Stimulated activated CD4-positive, alpha-beta T cell treated with anti-CD3 and anti-CD28 coated beads, TNF-alpha, amount 100 ng/mL, for 4 hours (primary cell): ENCODE data around the gene ZNF576.
"Not testable (repeated sequence)": the region's sequence is repeated elsewhere in the genome, so short reads cannot be mapped to it uniquely, and the experiment has no call there.

Experiments
- DNase-seq, 3 experiments: peaks; one replicate each; pipeline ENCODE4 v3.0.0-alpha.2; 2020; ENCODE audit warnings: low read depth in 3 of 3

The ZNF576 gene, protein sequence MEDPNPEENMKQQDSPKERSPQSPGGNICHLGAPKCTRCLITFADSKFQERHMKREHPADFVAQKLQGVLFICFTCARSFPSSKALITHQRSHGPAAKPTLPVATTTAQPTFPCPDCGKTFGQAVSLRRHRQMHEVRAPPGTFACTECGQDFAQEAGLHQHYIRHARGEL

DNA sequence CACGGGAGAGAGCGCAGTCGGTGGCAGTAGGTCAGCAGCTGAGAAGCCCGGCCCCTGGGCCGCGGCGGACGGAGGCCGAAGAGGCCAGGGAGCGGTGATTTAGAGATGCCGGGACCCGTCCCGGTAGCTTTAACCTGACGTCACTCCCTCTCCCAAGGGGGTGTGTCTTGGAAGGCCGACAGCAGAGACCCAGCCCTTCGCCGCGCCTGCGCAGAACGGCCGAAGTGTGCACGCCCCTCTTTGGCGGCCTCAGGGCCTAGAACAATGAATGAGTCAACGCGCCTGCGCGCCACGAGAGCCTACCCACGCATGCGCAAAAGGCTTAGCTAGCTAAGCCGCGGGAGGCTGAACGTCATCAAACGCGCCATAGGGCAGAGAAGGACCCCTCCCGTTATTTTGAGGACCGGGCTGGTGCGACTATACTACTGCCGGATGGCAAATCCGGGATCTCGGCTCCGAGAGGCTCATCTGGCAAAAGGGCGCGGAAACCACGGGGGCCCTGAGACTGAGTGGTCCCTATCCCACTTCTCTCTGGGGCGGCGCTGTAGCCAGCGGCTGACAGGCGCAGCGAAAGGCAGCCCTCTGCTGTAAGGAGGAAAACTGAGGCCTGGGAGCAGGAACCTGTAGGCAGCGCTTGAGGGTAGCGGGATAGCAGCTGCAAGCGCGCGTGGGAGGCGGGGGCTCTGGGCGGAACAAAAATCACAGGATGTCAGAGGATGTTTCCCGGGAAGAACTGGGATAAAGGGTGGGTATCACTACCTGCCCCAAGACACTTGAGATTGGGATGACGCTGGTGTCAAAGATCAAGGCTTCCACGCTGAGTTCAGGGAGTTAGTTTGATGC lies at the start of gene ZNF576, which contains the start of gene IRGQ:
ZNF576 (plus strand) TSS at position 597 of the 843 bp plus-strand sequence. CDS start 514 bp downstream, outside the sequence.
IRGQ (minus strand) TSS at position 136 of the 843 bp plus-strand sequence. CDS start 796 bp downstream, outside the sequence.
- peak; percentile 100 for DNase-seq

- not testable (repeated sequence) for DNase-seq
Observed at GRCh38 chr19:43547926-43548325, 48.5 kb upstream of the ZNF576 start.

DNA sequence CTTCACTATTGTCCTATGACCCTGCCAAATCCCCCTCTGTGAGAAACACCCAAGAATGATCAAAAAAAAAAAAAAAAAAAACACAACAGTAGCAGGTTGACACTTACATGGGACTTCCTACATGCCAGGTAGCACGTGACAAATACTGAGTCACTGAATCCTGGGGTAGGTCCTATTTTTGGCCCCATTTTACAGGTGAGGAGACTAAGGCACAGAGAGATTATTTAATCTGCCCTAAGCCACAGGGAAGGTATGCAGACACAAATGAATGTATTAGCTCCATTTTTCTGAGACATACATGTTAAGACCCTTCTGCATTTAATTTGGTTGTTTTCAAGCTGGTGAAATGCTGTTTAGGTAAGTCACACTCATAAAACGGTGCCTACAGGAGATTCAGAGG lies 47.7 kb upstream of the ZNF576 start:
- DNase-seq: no peak

DNA sequence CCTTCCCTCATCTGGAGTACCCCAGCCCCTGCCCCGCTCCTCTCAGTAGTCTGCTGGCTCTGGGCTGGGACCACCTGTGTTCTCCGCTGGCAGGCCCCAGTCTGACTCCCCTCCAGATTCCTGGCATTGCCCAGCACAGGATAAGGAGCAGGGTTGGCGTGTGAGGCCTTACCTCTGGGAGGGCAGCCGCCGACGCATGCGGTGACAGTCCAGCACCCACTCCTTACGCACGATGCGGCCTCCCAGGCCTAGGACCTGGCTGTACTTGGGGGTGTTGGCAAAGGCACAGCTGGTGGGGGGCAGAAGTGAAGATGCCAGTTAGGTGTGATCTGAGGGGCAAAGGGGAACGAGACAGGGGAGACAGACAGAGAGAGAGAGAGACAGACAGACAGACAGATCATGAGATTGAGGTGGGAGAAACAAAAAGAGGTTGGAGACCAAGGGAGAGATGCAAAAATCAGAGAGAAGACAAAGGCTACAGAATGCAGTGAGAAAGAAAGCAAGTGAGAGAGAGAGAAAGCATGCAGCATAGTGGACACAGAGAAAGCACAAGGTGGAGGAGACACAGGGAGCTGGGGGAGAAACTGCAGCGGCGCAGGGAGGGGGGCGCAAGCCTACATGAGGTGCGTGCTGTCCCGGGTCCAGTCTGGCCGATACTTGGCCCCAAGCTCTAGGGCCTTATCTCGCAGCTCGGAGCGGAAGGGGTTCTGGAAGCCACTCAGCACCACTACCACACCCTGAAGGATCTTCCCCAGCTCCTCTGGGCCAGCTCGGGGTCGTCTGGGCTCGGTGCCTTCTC lies 44.8 kb upstream of the ZNF576 start:
- no peak for DNase-seq

GRCh38 chr19:43552198-43552450 lies 44.3 kb upstream of the ZNF576 start:
- DNase-seq: no peak

DNA sequence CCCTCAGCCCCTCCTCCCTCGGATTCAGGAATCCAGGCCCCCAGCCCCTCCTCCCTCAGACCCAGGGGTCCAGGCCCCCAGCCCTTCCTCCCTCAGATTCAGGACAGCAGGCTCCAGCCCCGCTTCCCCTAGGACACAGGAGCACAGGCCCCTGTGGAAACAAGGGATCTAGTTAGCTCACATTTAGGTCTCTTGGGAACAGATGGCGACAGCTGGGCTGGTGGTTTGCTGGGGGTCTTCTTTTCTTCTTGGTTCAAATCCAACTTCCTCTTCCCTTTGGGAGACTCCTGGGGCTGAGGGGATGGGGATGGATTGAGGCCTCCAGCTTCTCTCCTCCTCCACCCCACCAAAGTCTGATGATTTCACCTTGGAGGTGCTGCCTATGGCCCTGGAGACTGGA lies 43.8 kb upstream of the ZNF576 start:
- no peak for DNase-seq

DNA sequence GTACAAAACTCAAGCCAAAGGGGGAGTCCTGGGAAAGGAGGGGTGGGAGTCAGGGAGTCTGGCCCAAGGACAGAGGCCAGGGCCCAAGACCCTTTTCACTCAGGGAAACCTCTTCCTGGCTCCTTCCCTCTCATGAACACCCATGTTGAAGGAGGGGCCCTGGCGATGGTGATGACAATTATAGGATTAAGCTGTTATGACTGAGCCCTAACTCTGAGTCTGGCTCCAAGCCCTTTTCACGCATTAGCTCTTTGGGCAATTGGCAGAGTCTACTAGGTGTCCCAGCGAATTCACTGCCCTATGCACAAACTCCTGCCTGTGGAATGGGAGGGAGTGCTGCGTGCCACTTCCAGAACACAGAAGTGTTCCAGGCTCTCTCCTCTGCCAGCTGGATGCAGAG lies 42.7 kb upstream of the ZNF576 start:
- DNase-seq: no peak

- DNase-seq: no peak
Observed at GRCh38 chr19:43554317-43554895, 42.0 kb upstream of the ZNF576 start.

DNA sequence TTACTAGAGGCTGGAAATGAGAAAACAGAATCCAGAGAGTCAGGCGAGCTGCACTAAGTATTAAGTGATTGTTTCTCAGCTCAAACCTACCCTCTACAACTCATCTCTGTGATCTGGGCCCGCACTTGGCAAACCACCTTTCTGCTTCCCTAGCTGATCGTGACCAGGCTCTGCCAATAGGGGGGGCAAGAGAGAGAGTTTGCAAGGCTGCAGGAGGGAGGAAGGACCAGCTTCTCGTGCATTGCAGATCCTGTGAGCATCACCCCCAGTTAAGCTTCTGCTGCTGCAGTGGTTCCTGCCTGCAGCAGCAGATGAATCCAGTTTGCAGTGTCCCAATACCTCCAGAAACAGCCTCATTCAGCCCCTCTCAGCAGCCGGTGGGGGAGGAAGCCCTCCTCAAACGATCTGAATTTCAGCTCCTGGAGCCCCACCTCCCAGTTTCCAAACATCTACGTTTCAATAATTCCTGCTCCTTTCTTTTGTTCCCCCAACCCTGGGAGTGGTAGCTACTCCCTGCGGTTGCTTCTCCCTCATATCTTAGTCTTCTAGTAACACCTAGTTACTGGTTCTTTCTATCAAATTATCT lies 41.1 kb upstream of the ZNF576 start:
- peak; percentile 52 to 74 (median 65) for DNase-seq

- DNase-seq: no peak
Observed at GRCh38 chr19:43560687-43561086, 35.7 kb upstream of the ZNF576 start.

DNA sequence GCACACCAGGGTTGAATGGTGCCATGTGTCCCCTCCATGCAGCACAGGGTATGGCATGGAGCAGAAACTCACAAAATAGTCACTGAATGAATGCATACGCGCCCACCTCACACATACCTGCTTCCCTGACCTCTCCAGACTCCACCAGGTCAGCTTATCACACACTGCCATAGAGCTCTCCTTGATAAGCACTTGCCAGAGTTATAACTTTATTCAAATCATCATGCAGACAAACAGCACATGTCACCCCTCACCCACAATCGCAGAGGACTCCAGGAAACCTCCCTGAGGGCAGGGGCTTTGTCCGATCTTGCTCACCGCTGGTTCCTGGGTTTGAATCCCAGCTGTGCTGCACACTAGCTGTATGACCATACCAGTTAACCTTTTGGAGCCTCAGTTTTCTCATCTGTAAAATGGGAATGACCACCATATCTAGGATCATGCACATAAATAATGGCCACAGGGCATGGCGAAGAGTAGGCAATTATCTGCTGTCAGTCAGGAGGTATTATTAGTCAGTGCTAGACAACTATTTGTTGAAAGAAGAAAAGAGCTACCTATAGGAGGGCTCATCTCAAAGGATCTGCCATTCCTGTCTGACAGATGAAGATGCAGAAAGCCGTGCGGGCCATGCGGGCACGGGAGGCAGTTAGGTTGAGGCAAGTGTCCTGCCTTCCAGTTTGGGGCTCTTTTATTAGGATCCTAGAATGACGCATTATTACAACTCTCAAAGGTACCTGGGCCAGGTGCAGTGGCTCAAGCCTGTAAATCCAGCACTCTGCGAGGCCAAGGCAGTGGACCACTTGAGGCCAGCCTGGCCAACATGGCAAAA lies 35.0 kb upstream of the ZNF576 start:
- DNase-seq: no peak

DNA sequence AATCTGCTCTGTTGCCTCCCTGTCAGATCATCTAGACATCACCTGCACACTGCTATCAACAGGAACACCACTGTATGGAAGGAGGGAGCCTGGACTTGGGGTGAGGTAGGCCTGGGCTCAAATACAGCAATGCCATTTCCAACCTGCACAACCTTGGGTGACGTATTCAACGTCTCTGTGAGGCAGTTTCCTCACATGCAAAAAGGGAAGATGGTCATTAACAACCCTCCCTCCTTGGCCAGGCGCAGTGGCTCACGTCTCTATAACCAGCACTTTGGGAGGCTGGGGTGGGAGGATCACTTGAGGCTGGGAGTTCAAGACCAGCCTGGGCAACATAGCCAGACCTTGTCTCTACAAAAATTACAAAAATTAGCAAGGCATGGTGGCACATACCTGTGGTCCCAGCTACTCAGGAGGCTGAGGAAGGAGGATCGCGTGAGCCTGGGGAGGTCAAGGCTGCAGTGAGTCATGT lies 34.1 kb upstream of the ZNF576 start:
- DNase-seq: no peak

- peak; percentile 26 to 63 (median 48) for DNase-seq
Observed at GRCh38 chr19:43562698-43563241, 33.6 kb upstream of the ZNF576 start.

DNA sequence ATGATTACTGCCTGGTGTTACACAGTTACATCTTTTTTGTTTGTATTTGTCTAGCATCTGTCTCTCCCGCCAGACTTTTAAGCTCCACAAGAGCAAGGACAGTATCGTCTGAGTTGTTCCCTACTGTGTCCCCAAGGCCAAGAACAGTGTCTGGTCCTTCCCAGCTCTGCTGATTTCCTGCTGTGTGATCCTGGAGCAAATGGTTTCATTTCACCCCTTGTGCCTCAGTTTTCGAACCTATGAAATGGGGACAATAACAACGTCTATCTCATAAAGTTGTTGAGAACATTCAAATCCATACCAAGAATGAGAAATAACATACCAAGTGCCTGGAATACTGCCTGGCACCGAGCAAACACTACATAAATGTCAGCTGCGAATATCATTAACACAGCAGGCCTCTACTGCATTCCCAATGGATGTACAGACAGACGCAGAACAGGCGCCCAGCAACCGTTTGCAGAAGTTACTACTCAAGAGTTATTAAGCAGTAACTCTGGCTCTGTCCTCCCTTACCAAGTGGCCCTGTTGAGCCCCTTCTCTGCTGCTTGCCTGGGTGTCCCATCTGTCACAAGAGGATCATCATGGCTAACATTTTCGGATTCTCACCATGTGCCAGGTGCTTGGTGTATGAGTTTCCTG lies 32.5 kb upstream of the ZNF576 start:
- no peak for DNase-seq

- no peak for DNase-seq
Observed at GRCh38 chr19:43564800-43565199, 31.6 kb upstream of the ZNF576 start.

- no peak for DNase-seq
Observed at GRCh38 chr19:43569657-43570056, 26.7 kb upstream of the ZNF576 start.

DNA sequence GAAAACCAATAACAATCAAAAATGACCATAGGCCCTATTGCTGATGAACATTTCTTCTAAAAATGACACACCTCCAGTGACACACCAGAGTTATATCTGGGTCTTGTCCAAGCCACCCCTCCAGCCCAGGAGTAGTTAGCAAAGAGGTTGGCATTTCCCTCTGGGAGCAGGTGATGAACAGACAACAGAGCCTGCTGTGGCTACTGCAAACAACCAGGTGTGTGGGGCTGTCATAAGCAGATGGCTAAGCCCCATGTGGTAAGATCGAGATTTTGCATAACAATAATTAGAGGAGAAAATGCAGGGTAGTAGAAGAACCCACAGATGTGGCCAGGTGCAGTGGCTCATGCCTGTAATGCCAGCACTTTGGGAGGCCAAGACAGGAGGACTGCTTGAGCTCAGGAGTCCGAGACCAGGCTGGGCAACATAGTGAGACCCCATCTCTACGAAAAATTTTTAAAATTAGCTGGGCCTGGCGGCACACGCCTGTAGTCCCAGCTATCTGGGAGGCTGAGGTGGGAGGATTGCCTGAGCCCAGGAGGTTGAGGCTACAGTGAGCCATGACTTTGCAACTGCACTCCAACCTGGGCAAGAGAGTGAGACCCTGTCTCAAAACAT lies 26.1 kb upstream of the ZNF576 start:
- no peak for DNase-seq

DNA sequence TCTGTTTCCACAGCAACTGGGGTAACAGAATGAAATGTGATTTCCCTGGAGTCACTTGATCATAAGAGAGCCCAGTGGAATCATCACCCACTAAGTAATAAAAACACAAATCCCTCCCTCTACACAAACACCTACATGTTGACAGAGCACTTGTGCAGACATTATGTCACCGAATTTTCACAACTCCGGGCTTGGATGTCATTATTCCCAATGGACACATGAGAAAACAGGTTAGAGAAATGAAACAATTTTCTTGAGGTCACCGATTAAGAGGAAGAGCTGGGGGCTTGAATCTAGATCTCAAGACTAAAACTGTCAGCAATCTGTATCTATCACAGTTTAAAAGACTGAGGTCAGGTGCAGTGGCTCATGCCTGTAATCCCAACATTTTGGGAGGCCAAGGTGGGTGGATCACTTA lies 24.2 kb upstream of the ZNF576 start:
- DNase-seq: no peak

DNA sequence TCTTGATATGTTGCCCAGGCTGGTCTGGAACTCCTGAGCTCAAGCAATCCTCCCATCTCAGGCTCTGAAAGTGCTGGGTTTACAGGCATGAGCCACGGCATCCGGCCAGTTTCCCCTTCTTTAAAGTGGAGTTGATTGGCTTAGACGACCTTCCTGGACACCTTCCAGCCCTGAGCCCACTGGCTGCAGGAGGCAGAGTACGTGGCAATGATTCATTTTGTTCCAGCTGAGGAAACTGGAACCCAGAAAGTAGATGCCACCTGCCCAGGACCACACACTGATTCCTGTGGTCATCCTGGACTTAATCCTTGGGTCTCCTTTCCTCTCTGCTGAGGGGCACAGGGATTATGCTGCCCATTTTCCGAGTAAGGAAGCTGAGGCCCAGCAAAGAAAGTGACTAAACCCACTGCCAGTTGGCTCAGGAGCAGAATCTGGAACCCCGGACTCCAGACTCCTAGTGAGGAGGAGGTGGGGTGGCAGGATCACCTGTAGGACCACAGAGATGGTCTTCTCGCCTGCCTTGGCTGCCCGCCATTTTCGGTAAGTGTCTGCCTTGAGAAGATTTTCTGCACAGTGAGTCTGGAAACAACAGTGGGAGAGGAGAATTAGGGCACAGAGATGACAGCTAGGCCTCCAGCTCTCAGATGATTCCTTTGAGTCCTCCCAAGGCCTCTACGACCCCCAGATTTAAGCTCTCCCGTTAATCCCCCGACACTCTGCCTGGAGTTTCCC lies 21.8 kb upstream of the ZNF576 start:
- DNase-seq: no peak
